HepG2 (cell line): ENCODE results near the gene CSF1R. TPM values are rescaled to one million over a fixed set of nuclear protein-coding genes. Genes with fewer than 3 reads are reported as not detected.

ENCODE experiments used
- ATAC-seq: fragments of 200-7000 bp; cut with Tn5 transposase; 3 replicates; pipeline ENCODE4 v1.9.1; 2020; ENCODE audit warnings: mild to moderate bottlenecking, moderate library complexity
- BruUV-seq: library from RNA; stranded (reverse); fragments of 400-500 nt; replicated peaks from 2 replicates; lab custom pipeline; 2021; lab: Mats Ljungman, UMichigan
- CTCF ChIA-PET: fragments of 300-600 bp; formaldehyde crosslinking; extraction: SDS; loops from one replicate; lab custom pipeline; 2021; ENCODE audit warnings: low total read pairs, inconsistent platforms, low intra/inter-chr PET ratio; lab: Yijun Ruan, JAX
- POLR2A ChIA-PET: fragments of 350-600 bp; sonication (Branson Sonifier 250); formaldehyde crosslinking; loops from one replicate; lab custom pipeline; 2020; ENCODE audit warnings: antibody characterized with exemption, inconsistent platforms; lab: Yijun Ruan, JAX
- DNase-seq: peaks from one replicate; pipeline ENCODE4 v3.0.0-alpha.2; 2015; ENCODE audit warnings: low spot score
- FAIRE-seq: peaks from 3 replicates; lab custom pipeline; 2011; peaks lifted over from hg19 to GRCh38; lab: Jason Lieb, UNC
- H2AFZ ChIP-seq: one replicate; pipeline ENCODE4 v1.6.1; 2011; ENCODE audit warnings: low read length, inconsistent platforms
- H3K27ac ChIP-seq: fragments of 300-600 bp; 3 replicates; pipeline ENCODE4 v1.8.0; 2011; ENCODE audit warnings: mixed run types, mild to moderate bottlenecking, mixed read lengths, low read length, inconsistent platforms; ENCODE audit not compliant: insufficient read depth; ENCODE audit errors: extremely low read length
- H3K27me3 ChIP-seq, 2 experiments: fragments of 200-600 bp in 1 of 2; 2 replicates in 1 of 2; 3 replicates in 1 of 2; pipeline versions ENCODE4 v1.6.0 to v1.8.0; 2011; ENCODE audit warnings: low read length in 2 of 2, mild to moderate bottlenecking in 2 of 2, moderate library complexity in 2 of 2, inconsistent platforms in 1 of 2; ENCODE audit not compliant: insufficient read depth in 2 of 2, control insufficient read depth in 1 of 2
- H3K36me3 ChIP-seq, 2 experiments: fragments of 200-600 bp in 1 of 2; replicated peaks in 1 of 2; 2 replicates in 1 of 2; 3 replicates in 1 of 2; pipeline versions ENCODE4 v1.5.1 to v1.8.0; 2011; ENCODE audit warnings: low read length in 2 of 2, inconsistent platforms in 1 of 2; ENCODE audit not compliant: insufficient read depth in 2 of 2, control insufficient read depth in 1 of 2
- H3K4me1 ChIP-seq: 2 replicates; pipeline ENCODE4 v1.5.1; 2012; ENCODE audit warnings: low read length, inconsistent platforms; ENCODE audit not compliant: insufficient read depth
- H3K4me2 ChIP-seq: 2 replicates; pipeline ENCODE4 v1.6.0; 2011; ENCODE audit warnings: low read depth, low read length, inconsistent platforms
- H3K4me3 ChIP-seq, 3 experiments: fragments of 200-600 bp in 1 of 3; sonication (generic), shearing (Covaris generic) in 1 of 3; replicated peaks in 1 of 3; 2 replicates each; pipeline ENCODE4 v1.5.1; 2011 to 2016; ENCODE audit warnings: low read length in 3 of 3, inconsistent platforms in 2 of 3, low read depth in 2 of 3, mild to moderate bottlenecking in 2 of 3, control low read depth in 1 of 3, mixed read lengths in 1 of 3; ENCODE audit not compliant: insufficient read depth in 1 of 3
- H3K79me2 ChIP-seq: one replicate; pipeline ENCODE4 v1.6.1; 2011; ENCODE audit warnings: low read length, inconsistent platforms; ENCODE audit not compliant: insufficient read depth
- H3K9ac ChIP-seq: 2 replicates; pipeline ENCODE4 v1.6.0; 2011; ENCODE audit warnings: mild to moderate bottlenecking, low read depth, low read length, inconsistent platforms; ENCODE audit not compliant: insufficient read depth
- H3K9me3 ChIP-seq: 2 replicates; pipeline ENCODE4 v1.5.1; 2012; ENCODE audit warnings: mild to moderate bottlenecking, low read length
- H4K20me1 ChIP-seq: 2 replicates; pipeline ENCODE4 v1.6.0; 2011; ENCODE audit warnings: inconsistent platforms, mild to moderate bottlenecking, low read length, moderate library complexity; ENCODE audit not compliant: insufficient read depth
- CEBPG ChIP-seq: IDR thresholded peaks from 2 replicates; pipeline ENCODE4 v1.6.1; 2016
- HIVEP1 ChIP-seq: sonication (generic); formaldehyde crosslinking; IDR thresholded peaks from 2 replicates; pipeline ENCODE4 v1.4.0; 2020; ENCODE audit warnings: mild to moderate bottlenecking, missing genetic modification reagents
- MIER3 ChIP-seq: IDR thresholded peaks from 2 replicates; pipeline ENCODE4 v1.6.1; 2016; ENCODE audit warnings: missing compliant biosample characterization, borderline replicate concordance
- MIXL1 ChIP-seq: IDR thresholded peaks from 2 replicates; pipeline ENCODE4 v1.6.1; 2016
- SNRNP70 ChIP-seq: fragments of 200-400 bp; formaldehyde crosslinking; IDR thresholded peaks from 2 replicates; pipeline ENCODE4 v1.6.1; 2017; ENCODE audit warnings: mild to moderate bottlenecking, low read depth, low read length, moderate library complexity
- ZFP62 ChIP-seq: sonication (generic); formaldehyde crosslinking; IDR thresholded peaks from 2 replicates; pipeline ENCODE4 v1.4.0; 2020; ENCODE audit warnings: missing genetic modification reagents
- ZNF235 ChIP-seq: sonication (generic); formaldehyde crosslinking; IDR thresholded peaks from 2 replicates; pipeline ENCODE4 v1.8.1; 2023; ENCODE audit warnings: mild to moderate bottlenecking, missing genetic modification reagents, borderline replicate concordance
- ZNF652 ChIP-seq: IDR thresholded peaks from 2 replicates; pipeline ENCODE4 v1.6.1; 2016; ENCODE audit warnings: low read depth, borderline replicate concordance
- ZNF879 ChIP-seq: sonication (generic); formaldehyde crosslinking; IDR thresholded peaks from 2 replicates; pipeline ENCODE4 v1.8.1; 2023; ENCODE audit warnings: missing genetic modification reagents
- ZSCAN22 ChIP-seq: sonication (generic); formaldehyde crosslinking; IDR thresholded peaks from 2 replicates; pipeline ENCODE4 v1.4.0; 2020; ENCODE audit warnings: mild to moderate bottlenecking, missing genetic modification reagents
- WGBS: methylation state at CpG from one replicate; pipeline ENCODE4 v1.1.6; 2017; ENCODE audit warnings: low lambda C conversion rate; 5-methylcytosine and 5-hydroxymethylcytosine counted together
- in situ Hi-C: cut with HindIII; loops from 2 replicates; pipeline ENCODE4 v1.10.0; 2017; ENCODE audit warnings: low pct_unique_long_range_greater_than_20kb; ENCODE audit not compliant: extremely low pct_ligation_motif_present
- intact Hi-C: fragments of 100-400 bp; cut with micrococcal nuclease; formaldehyde crosslinking; loops from one replicate; pipeline ENCODE4 v1.10.0; 2022; ENCODE audit not compliant: unreplicated experiment
- polyA plus RNA-seq, 8 experiments: library from polyadenylated mRNA; depleted of rRNA in 3 of 8; stranded (reverse) in 7 of 8; unstranded in 1 of 8; fragments of >200 nt; fragmentation: Illumina TruSeq in 4 of 8; extraction: Trizol in 4 of 8; gene quantifications; 2 replicates each; pipeline versions ENCODE4 v1.2.1 to v1.2.3, GENCODE V29; 2011 to 2016; ENCODE audit warnings: low read depth in 4 of 8, missing spikeins in 1 of 8, mixed read lengths in 1 of 8; ENCODE audit not compliant: insufficient read depth in 1 of 8
- total RNA-seq, 5 experiments: library from RNA; depleted of rRNA; stranded (reverse); fragments of >200 nt; fragmentation: Illumina TruSeq; extraction: Trizol; gene quantifications; 2 replicates each; pipeline ENCODE4 v1.2.3, GENCODE V29; 2016; ENCODE audit warnings: low read depth in 1 of 5
- TF ChIP-seq, protein P1 (sequence below): sonication (generic); formaldehyde crosslinking; IDR thresholded peaks from 2 replicates; pipeline ENCODE4 v1.9.0; 2022; ENCODE audit warnings: missing genetic modification reagents, mild to moderate bottlenecking, borderline replicate concordance
- TF ChIP-seq, protein P2 (sequence below): sonication (generic); formaldehyde crosslinking; IDR thresholded peaks from 2 replicates; pipeline ENCODE4 v1.4.0; 2020; ENCODE audit warnings: missing genetic modification reagents; ENCODE audit errors: not compliant biosample characterization
- TF ChIP-seq, protein P3 (sequence below): sonication (generic); formaldehyde crosslinking; IDR thresholded peaks from 2 replicates; pipeline ENCODE4 v1.8.0; 2022; ENCODE audit warnings: missing genetic modification reagents, mild to moderate bottlenecking, borderline replicate concordance
- TF ChIP-seq, protein P4 (sequence below): sonication (generic); formaldehyde crosslinking; conservative IDR thresholded peaks from 2 replicates; pipeline ENCODE4 v1.4.0; 2020; ENCODE audit warnings: missing genetic modification reagents
- TF ChIP-seq, protein P5 (sequence below): sonication (generic); formaldehyde crosslinking; IDR thresholded peaks from 2 replicates; pipeline ENCODE4 v1.8.0; 2022; ENCODE audit warnings: low read depth, missing genetic modification reagents
- TF ChIP-seq, protein P6 (sequence below): sonication (generic); formaldehyde crosslinking; IDR thresholded peaks from 2 replicates; pipeline ENCODE4 v1.8.0; 2022; ENCODE audit warnings: mild to moderate bottlenecking, missing genetic modification reagents, moderate library complexity

The CSF1R gene
- total and polyA plus RNA-seq, 2 of the 13 experiments (the other 11 are each of a cell fraction or from before 2014, with no cell fraction given), result 0.01 TPM; not detected in 1

DNA sequence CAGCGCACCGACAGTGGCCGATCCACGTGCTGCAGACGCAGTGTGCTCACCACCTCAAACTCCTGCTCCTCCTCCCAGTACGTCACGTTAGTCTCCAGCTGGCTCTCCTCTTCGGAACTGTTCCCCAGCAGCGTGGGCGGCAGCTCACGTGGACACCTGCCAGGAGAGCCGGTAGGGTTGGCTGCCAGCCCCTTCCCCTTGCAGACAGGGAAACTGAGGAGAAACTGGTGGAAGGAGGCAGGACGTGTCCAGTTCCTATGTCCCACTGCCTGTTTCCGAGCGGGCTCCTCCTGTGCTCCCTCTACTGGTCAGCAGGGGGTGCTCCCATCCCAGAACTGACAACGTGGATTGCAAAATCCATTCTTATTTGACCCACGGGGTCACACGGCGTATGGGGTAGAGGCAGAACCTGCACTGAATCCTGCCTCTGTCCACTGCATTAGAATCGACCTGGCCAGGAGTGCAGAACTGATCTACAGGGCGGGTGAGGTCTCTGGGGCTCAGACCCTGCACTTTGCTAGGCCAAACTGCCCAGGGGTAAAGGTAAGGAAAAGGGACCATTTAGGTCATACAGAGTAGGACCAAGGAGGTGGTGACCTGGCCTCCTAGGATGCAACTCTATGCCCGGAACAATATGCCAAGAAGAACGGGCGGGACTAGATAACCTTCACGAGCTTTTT is 43.6 kb upstream of the CSF1R start:
- Histone ChIP-seq H3K36me3 (no peaks in the 10 kb centered on the region; a peak in 1 of 5 replicates), H2AFZ (no peak overlapping the region), H3K9ac (no peak overlapping the region), H4K20me1 (no peaks in the 10 kb centered on the region), H3K27ac (no peak overlapping the region), H3K79me2 (no peaks in the 10 kb centered on the region), H3K9me3 (no peaks in the 10 kb centered on the region), H3K4me1 (peaks cover 43% of the 10 kb centered on the region), H3K27me3 (no peaks in the 10 kb centered on the region), H3K4me2 (peak overlapping the region; percentile 20), H3K4me3 (no peak overlapping the region)
- ATAC-seq, result peak; percentile 88
- FAIRE-seq, result peak; percentile 90
- in situ Hi-C loops, result loop anchor here (5.0 kb wide), 2 partner anchors 47 to 87 kb away; no protein-coding TSS in a partner anchor
- no TSS peak for BruUV-seq
- POLR2A ChIA-PET, result no interaction called here
- CTCF ChIA-PET, result interaction anchor here (0.7 to 4.2 kb wide), 6 partner anchors 31 to 220 kb away, joined by 4 to 62 read pairs (median 15); no protein-coding TSS in a partner anchor
- DNase-seq, result peak; percentile 67
- 51% methylated on average over 14 of the region's 25 CpGs for WGBS
- intact Hi-C loops, result loop anchor here (1.0 to 10.0 kb wide), 4 partner anchors 31 to 295 kb away; no protein-coding TSS in a partner anchor
- TF ChIP-seq, protein P1, sequence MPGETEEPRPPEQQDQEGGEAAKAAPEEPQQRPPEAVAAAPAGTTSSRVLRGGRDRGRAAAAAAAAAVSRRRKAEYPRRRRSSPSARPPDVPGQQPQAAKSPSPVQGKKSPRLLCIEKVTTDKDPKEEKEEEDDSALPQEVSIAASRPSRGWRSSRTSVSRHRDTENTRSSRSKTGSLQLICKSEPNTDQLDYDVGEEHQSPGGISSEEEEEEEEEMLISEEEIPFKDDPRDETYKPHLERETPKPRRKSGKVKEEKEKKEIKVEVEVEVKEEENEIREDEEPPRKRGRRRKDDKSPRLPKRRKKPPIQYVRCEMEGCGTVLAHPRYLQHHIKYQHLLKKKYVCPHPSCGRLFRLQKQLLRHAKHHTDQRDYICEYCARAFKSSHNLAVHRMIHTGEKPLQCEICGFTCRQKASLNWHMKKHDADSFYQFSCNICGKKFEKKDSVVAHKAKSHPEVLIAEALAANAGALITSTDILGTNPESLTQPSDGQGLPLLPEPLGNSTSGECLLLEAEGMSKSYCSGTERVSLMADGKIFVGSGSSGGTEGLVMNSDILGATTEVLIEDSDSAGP (CRISPR knock-in tag), result no peak; the same call in 1 of the 2 replicates
- TF ChIP-seq, protein P2, sequence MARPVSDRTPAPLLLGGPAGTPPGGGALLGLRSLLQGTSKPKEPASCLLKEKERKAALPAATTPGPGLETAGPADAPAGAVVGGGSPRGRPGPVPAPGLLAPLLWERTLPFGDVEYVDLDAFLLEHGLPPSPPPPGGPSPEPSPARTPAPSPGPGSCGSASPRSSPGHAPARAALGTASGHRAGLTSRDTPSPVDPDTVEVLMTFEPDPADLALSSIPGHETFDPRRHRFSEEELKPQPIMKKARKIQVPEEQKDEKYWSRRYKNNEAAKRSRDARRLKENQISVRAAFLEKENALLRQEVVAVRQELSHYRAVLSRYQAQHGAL (CRISPR knock-in tag), result no peak
- TF ChIP-seq, protein P3, sequence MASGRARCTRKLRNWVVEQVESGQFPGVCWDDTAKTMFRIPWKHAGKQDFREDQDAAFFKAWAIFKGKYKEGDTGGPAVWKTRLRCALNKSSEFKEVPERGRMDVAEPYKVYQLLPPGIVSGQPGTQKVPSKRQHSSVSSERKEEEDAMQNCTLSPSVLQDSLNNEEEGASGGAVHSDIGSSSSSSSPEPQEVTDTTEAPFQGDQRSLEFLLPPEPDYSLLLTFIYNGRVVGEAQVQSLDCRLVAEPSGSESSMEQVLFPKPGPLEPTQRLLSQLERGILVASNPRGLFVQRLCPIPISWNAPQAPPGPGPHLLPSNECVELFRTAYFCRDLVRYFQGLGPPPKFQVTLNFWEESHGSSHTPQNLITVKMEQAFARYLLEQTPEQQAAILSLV (CRISPR knock-in tag), result no peak
- TF ChIP-seq HIVEP1 (CRISPR knock-in tag) (no peak), ZSCAN22 (CRISPR knock-in tag) (no peak), ZNF879 (CRISPR knock-in tag) (no peak), ZNF235 (no peak), ZFP62 (CRISPR knock-in tag) (no peak), ZNF652 (CRISPR knock-in tag) (no peak), MIER3 (CRISPR knock-in tag) (peak; percentile 40; the same call in 1 of the 2 replicates), SNRNP70 (no peak), MIXL1 (CRISPR knock-in tag) (peak; percentile 55; the same call in 1 of the 2 replicates), CEBPG (CRISPR knock-in tag) (peak; percentile 97)
- TF ChIP-seq, protein P4, sequence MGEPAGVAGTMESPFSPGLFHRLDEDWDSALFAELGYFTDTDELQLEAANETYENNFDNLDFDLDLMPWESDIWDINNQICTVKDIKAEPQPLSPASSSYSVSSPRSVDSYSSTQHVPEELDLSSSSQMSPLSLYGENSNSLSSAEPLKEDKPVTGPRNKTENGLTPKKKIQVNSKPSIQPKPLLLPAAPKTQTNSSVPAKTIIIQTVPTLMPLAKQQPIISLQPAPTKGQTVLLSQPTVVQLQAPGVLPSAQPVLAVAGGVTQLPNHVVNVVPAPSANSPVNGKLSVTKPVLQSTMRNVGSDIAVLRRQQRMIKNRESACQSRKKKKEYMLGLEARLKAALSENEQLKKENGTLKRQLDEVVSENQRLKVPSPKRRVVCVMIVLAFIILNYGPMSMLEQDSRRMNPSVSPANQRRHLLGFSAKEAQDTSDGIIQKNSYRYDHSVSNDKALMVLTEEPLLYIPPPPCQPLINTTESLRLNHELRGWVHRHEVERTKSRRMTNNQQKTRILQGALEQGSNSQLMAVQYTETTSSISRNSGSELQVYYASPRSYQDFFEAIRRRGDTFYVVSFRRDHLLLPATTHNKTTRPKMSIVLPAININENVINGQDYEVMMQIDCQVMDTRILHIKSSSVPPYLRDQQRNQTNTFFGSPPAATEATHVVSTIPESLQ (CRISPR knock-in tag), result no peak
- TF ChIP-seq, protein P5, sequence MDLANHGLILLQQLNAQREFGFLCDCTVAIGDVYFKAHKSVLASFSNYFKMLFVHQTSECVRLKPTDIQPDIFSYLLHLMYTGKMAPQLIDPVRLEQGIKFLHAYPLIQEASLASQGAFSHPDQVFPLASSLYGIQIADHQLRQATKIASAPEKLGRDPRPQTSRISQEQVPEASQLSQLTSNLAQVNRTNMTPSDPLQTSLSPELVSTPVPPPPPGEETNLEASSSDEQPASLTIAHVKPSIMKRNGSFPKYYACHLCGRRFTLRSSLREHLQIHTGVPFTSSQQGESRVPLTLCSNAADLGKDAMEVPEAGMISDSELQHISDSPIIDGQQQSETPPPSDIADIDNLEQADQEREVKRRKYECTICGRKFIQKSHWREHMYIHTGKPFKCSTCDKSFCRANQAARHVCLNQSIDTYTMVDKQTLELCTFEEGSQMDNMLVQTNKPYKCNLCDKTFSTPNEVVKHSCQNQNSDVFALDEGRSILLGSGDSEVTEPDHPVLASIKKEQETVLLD (CRISPR knock-in tag), result no peak
- TF ChIP-seq, protein P6, sequence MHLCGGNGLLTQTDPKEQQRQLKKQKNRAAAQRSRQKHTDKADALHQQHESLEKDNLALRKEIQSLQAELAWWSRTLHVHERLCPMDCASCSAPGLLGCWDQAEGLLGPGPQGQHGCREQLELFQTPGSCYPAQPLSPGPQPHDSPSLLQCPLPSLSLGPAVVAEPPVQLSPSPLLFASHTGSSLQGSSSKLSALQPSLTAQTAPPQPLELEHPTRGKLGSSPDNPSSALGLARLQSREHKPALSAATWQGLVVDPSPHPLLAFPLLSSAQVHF (CRISPR knock-in tag), result 0 out of 2 replicates have a peak, but pooled peaks have one; percentile 31
